ENCODE results near the gene UTRN.
A peak's percentile ranks its signal among the peaks of the same experiment; 100 is the strongest.

Gene UTRN

GRCh38 chr6:144314562-144314961 is 29.4 kb downstream of the UTRN start:
- no peak for DNase-seq

- DNase-seq = no peak
These were observed 30.3 kb downstream of the UTRN start for GRCh38 chr6:144315226-144315980.

DNA sequence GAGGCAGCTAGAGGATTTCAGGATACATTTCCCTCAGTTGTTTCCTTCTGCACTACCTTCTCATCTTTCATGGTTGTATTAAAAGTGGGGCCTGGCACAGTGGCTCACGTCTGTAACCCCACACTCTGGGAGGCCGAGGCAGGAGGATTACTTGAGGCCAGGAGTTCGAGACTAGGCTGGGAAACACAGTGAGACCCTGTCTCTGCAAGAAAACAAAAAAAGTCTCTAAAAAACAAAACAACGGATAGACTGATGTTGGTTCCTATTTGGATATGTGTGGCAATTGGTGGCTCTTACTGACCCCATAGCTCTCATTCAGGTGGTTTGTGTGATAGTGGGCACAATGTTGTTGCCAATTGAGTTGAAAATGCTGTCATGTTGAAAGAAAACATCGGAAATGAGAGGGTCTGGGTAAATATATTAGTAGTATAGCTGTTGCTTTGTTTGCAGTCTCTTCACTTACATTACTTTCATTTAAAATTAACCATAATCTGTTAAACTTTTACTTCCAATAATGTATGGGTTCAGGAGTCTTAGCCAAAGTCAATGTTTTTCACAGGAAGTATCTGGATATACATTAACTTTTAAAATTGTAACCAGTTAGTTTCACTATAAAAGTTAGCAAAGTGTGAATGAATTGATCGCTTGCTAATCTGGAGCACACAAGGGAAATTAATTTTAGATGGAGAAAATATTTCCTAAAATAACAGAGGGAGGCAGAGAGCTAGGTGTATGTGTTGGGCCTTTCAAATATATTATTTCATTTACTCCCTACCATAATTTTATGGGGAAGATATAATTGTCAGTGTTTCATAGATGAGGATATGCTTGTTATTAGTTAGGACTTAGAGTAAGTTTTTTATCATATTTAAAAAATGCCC is 31.1 kb downstream of the UTRN start:
- DNase-seq = no peak

GRCh38 chr6:144316862-144317195 is 31.7 kb downstream of the UTRN start:
- DNase-seq = no peak

GRCh38 chr6:144317736-144318135 is 32.6 kb downstream of the UTRN start:
- DNase-seq = no peak

DNA sequence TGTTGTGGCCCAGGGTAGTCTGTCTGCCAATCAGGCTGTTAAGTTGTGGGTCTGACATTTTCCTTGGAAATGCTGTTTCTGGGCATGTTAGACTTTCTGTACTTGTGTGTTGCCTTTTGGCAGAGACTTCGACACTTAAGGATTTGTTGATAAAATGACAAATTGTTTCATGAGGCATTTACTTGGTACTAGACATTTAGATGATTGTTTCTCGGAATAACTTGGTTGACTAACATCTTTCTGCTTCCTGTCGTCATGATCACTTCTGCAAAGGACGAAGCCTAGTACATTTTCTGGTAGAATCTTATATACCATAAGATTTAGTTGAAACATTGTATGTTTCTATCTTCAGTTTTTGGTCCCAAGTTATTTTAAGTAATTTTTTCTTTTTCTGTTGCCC is 34.1 kb downstream of the UTRN start:
- DNase-seq = no peak

DNA sequence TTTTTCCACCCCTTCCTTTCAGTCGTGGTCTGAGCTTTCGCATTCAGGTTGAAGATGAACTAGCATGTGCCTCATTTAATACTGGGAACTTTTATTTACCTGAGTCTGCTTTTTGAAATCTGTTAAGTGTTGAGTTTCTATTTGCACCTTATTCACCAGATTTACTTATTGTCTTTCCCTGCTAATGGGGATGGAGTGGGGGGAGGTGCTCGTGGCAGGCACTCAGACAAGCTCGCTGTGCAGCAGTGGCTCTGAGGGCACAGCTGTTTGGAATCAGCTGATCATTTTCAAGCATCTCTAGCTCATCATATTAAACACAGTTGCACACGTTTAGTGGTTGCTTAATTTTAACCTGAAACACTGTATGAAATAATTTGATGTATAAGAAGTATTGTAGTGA is 35.6 kb downstream of the UTRN start:
- no peak for DNase-seq

GRCh38 chr6:144321839-144322591 is 36.9 kb downstream of the UTRN start:
- DNase-seq = no peak

DNA sequence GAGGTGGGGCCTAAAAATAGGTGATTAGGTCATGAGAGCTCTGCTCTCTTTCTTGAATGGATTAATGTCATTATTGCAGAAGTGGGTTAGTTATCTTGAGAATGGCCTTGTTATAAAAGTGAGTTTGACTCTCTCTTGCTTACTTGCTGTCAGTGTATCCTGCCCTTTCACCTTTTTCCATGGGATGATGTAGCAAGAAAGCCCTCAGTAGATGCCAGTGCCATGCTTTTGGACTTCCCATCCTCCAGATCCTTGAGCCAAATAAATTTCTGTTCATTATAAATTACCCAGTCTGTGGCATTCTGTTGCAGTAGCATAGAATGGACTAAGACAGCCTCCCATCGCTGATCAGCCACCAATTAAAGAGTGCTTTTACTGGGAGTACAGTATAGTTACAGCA is 40.1 kb downstream of the UTRN start:
- no peak for DNase-seq

DNA sequence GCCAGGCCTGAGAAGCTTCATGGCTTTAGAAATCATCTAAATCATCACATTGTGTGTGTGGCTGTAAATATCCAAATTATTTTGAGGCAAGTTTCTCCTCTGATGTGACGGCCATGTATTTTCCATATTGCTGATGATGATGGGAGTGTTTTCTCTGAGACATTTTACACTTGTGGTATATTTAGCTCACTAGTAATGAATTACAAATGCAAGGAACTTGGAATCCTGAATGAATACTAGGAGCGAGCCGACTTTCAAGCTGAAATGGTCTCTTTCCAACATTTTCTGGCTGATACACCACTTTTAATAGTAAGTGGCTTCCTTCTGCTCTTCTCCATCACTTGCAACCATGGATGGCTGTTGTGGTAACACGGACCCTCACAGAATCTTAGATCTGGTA is 41.3 kb downstream of the UTRN start:
- no peak for DNase-seq

DNA sequence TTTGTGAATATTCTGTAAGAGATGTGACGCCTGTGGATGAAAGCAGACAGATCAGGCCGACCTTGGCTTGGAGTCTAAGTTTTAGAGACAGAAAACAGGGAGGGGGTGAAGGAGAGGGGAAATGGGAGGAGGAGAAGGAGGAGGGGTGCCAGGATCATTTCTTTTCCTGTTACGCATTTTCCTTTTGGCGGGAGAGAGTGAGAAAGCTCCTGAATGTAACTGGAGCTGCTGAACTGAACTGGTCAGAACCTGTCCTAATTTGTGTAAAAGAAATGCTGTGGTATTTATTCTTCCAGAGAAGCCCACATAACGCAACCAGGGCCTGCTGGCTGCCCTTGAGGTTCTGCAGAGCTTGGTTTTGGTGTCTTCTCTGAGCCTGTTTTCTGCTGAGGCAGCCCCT is 41.9 kb downstream of the UTRN start:
- no peak for DNase-seq

DNA sequence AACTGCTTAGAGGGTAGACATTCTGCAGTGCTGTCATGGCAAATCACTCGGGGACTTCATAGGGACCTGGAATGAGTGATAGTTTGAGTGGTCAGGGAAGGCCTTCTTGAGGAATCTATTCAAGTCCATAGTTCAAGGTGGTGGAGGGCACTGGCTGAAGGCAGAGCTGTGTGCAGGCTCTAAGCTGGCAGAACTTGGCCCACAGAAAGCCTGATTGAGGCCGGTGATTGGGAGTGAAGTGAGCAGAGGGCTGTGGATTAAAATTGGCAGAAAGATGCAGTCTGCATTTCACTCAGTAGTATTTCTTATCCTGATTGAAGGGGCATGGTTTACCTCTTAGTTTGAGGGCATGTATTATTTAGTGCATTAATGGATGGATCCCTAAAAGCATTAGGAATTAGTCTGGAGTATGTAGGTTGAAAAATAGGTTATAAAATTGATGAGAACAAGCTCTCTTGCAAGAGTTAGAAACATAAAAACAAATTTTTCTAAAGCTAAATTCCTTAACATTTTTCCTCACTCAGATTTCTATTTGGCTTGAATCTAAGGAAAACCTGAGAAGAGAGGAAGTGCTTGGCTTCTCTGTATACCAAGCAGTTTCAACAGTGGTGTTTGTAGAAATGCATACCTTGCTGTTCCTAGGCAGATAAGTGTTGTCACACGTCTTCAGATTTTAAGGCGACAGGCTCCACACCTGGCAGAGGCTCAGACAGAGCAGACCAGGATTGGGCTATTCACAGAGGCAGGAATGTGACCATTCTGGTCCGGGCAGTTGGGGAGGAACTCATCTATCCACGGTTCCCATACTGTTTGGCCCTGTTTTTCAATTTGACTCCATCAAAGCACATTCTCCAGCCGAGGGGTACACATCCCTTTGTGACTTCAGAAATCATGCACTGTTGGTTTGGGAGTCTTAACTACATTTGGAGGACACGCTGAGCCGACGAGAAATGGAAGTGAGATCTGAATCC is 45.2 kb downstream of the UTRN start:
- no peak for DNase-seq

DNA sequence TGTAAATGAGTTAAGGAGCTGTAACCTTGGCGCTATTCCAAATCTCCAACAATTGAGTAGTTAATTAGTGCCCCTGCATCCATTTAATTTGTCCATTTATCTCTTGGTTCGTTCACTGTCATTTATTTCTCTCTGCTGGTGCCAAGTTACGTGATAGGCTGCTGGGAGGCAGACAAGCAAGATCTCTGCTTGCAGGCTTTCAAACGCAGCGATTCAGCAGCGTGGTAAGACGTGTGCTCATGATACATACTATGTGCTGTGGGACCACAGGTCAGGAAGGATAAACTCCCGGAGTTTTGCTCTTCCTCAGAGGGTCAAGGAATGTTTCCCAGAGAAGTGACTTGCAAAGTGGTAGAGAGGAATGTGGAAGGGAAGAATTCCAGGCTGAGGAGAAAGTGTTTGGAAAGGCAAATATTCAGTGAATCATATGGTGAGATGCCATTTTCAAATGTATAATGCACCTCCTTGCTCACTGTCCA is 46.4 kb downstream of the UTRN start:
- DNase-seq = no peak

DNA sequence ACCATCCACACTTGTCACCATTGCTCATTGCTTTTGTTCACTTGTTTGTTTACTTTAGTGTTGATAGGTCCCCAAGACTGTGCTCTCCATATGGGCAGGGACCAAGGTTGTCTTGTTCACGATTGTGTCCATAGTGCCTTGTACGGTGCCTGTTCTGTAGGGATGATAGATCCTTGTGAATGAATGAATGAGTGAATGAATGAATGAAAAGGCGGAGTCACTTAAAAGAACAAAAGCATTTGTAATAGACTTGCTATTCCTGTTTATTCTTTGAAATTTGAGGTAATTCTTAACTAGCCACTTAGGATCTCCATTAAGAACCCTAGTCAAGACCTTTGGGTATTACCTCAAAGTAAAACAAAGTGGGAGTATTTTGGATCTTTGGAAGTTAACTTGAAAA is 47.0 kb downstream of the UTRN start:
- no peak for DNase-seq

GRCh38 chr6:144334150-144334708 is 49.1 kb downstream of the UTRN start:
- peak; percentile 88 to 89 for DNase-seq
